Measurements from ENCODE around the gene FGB.
"Not testable (repeated sequence)": the region's sequence is repeated elsewhere in the genome, so short reads cannot be mapped to it uniquely, and the experiment has no call there.

Gene FGB

DNA sequence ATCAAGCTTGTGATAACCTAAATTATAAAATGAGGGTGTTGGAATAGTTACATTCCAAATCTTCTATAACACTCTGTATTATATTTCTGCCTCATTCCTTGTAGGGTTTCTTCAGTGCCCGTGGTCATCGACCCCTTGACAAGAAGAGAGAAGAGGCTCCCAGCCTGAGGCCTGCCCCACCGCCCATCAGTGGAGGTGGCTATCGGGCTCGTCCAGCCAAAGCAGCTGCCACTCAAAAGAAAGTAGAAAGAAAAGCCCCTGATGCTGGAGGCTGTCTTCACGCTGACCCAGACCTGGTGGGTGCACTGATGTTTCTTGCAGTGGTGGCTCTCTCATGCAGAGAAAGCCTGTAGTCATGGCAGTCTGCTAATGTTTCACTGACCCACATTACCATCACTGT lies 2.9 kb downstream of the FGB start:
- no peak for DNase-seq (ENCODE audit: low spot score)

GRCh38 chr4:154566639-154567204 lies 3.9 kb downstream of the FGB start:
- no peak for DNase-seq (ENCODE audit: low spot score)

DNA sequence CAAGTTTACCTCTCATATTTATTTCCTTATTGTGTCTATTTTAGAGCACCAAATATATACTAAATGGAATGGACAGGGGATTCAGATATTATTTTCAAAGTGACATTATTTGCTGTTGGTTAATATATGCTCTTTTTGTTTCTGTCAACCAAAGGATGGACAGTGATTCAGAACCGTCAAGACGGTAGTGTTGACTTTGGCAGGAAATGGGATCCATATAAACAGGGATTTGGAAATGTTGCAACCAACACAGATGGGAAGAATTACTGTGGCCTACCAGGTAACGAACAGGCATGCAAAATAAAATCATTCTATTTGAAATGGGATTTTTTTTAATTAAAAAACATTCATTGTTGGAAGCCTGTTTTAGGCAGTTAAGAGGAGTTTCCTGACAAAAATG lies 6.2 kb downstream of the FGB start:
- DNase-seq (ENCODE audit: low spot score) = no peak

- no peak for DNase-seq (ENCODE audit: low spot score)
Observed at GRCh38 chr4:154569584-154569983, 6.8 kb downstream of the FGB start.

DNA sequence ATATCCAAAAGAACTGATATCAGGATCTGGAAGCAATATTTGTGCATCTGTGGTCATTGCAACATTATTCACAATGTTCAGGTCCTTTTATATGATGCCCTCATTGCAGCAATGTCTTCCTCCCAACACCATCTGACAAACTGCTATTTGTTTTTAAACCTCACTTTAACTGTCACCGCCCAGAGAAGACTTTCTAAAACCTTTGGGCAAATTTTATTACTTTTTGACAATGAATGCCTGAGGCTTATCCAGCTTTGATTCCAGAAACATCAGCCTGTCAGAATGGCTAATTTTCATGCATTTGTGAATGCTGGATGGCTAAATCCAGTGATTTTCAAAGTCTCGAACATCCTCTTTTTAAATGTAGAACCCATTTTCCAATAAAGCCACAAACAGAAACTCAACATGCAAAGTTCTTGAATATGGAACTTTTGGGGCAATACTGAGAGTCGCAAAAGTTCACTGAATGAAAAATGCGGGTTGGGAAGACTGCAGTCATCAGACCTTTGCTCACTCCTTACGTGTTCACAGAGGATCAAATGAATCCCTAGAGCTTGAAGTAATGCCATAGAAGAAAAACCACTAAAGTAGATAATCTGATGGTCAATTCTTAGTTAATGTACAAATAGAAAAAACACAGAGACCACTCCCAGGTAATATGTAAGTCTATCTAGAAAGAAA lies 10.5 kb downstream of the FGB start:
- no peak for DNase-seq (ENCODE audit: low spot score)

DNA sequence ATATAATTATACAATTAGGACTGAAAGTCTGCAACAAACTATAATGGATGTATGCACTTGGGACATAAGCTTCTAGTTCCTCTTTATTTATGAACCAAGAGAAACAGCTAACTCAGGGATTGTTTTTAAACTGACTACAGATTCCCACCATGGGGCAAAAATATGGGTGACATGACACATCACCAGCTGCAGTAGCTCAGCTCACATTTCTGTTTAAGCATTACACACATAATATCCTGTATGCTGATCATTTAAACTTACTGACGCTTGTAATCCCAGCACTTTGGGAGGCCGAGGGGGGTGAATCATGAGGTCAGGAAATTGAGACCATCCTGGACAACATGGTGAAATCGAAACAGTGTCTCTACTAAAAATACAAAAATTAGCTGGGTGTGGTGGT lies 11.5 kb downstream of the FGB start:
- DNase-seq (ENCODE audit: low spot score) = no peak

- no peak for DNase-seq (ENCODE audit: low spot score)
Observed at GRCh38 chr4:154577324-154577723, 14.5 kb downstream of the FGB start.

DNA sequence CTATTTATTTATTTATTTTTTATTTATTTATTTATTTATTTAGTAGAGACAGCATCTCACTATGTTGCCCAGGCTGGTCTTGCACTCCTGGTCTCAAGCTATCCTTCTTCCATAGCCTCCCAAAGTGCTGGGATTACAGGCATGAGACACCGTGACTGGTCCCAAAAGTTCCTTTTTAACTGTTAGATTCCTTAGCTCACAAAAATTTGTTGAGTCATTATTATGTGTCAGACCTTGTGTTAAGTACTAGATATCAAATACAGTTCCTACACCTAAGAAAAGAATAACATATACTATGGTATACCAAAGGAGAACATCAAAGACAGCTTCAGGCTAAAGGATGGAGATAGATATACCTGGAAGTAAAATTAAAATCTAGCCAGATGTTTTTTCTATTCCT lies 16.1 kb downstream of the FGB start:
- DNase-seq (ENCODE audit: low spot score) = no peak

- DNase-seq (ENCODE audit: low spot score) = no peak
Observed at GRCh38 chr4:154579927-154580326, 17.1 kb downstream of the FGB start.

DNA sequence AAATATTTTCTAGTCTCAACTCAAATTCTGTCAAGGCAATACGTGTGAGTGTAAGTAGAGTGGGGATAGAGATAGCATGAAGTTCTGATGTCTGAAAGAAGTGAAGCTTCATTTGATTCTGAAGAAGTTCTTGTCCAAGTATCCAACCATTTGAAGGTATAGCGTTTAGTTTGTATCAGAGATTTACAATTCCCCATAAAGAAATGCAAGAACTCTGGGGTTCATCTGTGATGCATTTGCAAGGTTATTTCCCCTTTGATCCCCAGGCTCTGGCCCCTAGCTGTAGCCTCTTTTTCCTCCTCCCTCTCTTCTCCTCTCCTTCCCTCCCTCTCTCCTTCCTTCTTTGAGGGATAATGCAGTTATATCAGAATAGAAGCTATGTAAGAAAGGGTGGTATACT lies 19.9 kb downstream of the FGB start:
- DNase-seq (ENCODE audit: low spot score) = no peak

GRCh38 chr4:154583230-154583629 lies 20.4 kb downstream of the FGB start:
- no peak for DNase-seq (ENCODE audit: low spot score)

DNA sequence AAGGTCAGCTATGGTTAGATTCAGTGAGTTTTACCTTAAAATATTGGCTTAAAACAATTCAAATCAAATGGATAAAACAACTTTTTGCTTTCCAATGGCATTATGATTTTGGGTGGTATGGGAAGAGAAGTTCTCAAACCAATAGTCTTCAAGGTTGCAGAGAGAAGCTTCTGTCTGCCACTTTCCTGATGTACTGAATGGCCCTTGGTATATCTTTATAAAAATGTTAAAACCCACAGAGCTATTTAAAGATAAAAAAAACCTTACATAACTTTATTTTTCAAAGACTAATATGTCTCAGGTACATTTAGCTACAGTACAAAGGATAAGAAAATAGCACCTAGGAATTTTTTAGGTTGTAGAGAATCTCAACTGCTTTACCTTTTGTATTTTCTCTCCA lies 20.9 kb downstream of the FGB start:
- no peak for DNase-seq (ENCODE audit: low spot score)

DNA sequence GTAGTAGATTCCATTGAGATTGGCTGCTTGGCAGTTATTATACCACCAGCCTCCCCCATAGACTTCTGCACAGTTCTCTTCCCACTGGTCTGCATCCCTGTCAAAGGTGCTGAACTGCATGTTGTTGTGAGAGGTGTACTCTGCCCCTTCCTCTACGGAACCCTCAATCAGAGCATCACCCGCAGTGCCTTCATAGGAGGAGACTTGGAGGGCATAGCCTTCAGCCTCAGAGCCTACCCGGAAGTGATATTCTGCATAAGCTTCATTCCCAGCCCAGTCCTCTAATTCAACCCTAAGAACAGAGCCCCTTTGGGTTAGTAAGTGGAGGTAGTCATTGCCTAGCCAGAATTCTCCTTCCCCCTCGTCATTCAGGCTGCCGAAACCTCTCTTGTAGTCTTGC lies 21.4 kb downstream of the FGB start:
- DNase-seq (ENCODE audit: low spot score) = peak; percentile 0

DNA sequence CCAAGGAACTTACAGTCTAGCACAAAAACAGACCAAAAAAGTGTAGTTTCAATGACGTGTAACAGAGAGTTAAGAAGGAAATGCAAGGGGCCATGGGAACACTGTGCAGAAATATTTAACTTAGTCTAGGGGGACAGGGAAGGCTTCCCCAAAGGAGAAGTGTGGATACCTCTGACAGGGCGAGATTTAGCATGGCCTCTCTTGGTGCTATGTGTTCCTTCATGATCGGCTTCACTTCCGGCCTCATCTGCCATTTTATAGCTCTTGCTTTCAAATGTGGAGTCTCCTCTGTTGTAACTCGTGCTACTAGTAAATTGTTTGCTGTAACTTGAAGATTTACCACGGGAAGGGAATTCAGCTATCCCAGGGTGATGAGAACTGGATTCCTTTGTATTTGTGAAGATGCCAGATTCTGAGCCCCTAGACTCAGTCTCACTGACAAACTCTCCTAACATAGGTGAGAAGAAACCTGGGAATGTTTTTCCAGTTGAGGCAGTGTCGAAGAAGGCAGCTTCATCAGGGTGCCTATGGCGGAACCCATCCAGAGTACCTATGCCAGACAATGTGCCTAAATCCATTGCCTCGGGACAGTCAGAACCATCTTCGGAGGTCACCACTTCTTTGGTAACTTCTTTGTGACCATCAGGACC lies 22.7 kb downstream of the FGB start:
- no peak for DNase-seq (ENCODE audit: low spot score)

DNA sequence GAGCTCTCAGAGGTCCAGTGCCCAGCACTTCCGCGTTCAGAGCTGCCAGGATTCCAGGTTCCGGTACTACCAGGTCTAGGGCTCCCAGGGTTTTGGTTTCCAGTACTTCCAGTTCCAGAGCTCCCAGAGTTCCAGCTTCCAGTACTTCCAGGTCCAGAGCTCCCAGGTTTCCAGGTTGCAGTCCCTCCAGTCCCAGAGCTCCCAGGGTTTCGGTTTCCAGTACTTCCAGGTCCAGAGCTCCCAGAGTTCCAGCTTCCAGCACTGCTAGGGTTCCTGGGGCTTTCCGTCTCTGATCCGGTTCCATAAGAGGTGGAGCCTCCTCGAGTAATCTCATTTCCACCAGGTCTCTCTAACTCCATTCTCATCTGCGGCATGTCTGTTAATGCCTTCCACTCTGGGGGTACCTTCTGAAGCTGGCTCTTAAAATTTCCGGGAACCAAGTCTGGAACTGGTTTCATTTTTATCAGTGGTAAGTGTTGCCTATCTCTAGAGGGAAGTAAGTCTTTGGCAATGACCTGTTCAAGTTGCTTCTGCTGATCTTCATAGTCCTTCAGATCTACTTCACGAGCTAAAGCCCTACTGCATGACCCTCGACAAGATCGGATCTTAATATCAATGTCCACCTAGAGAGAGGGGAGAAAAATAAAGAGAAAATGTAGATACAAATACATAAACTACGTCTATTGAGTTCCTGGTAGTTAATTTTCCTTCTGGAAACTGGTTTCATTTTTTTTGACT lies 23.7 kb downstream of the FGB start:
- DNase-seq (ENCODE audit: low spot score) = no peak

DNA sequence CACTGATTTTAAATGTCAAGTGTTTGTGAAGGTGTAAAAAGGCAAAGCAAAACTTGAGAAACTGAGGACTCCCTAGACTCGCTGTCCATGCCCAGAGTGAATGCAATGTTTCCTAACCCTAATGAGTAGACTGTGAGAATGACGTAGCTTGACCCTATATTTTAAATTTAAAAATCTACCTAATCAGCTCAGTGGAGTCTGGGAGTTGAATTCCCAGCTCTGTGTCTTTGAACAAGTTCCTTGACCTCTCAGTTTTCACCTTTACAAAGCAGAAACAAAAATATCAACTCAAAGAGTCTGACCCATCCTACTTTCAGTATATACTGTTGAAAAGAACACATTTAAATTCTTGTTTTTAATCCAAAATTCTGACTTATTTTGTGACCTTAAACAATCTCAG lies 25.4 kb downstream of the FGB start:
- no peak for DNase-seq (ENCODE audit: low spot score)

DNA sequence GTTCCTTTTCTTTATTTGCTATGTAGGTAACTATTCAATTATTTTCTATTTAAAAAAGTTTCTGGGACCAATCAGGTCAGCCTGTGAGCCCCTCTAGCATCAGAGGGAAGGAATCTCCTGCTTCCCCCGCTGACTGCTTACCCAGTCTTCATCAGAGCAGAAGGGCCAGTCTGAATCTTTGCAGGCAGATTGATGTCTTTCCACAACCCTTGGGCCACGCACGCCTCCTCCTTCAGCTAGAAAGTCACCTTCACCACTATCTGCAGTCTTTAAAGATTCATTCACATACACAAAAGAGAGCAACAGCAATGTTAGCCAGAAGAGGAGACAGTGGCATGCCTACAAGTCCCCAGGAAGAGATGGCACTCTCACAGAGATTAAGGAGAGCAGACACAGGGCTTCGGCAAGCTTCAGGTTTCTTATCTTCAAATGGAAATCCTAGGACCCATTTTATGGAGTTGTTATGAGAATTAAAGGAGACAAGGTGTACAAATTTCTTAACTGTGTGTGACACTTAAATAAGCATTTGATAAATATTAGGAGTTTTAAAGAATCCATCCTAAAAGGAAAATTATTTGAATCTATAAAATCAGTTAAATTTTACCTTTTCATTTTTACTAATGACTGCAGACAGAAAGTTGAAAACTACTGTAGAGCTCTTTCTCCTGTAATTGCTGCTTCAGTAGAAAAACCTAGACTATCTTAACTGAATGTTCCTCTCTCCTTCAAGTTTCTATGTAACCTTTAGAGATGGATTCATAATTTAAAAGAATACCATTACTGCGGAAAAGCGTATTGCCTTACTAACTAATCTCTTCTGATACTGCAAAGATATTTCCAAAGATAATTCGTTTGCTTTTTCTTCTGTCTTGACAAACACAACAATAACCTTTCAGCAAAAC lies 26.7 kb downstream of the FGB start:
- no peak for DNase-seq (ENCODE audit: low spot score)

GRCh38 chr4:154590329-154591006 lies 27.7 kb downstream of the FGB start, which contains the start of gene FGA:
TSS of gene FGA (minus strand) at chr4:154590742. CDS start at chr4:154590687, 55 bp downstream.
- no peak for DNase-seq (ENCODE audit: low spot score)

DNA sequence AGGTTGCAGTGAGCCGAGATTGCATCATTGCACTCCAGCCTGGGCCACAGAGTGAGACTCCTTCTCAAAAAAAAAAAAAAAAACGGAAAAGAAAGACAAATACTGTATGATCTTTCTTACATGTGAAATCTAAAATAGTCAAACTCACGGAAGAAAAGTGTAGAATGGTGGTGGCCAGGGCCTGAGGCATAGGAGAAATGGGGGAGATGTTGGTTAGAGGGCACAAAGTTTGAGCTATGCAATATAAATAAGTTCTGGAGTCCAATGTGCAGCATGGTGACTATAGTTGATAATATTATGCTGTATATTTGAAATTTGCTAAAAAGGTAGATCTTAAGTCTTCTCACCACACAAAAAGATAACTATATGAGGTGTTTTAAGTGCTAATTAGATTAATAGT lies 29.1 kb downstream of the FGB start:
- no peak for DNase-seq (ENCODE audit: low spot score)

DNA sequence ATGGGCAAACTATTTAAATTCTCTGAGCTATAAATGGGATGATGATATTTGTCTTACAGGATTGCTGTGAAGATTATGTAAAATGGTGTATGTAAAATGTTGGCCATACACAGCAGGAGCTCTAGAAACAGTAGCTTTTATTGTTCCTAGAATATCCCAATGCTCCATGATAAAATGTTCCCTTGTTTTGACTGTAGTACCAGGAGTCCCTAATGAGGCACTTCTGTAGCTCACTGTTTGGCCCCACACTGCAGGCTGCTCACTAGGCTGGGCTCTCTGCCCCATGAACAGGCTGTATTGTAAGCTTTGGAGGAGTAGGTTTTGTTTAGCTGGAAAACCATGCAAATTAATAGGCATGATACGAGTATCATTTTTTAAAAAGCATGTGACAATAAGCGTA lies 31.1 kb downstream of the FGB start:
- DNase-seq (ENCODE audit: low spot score) = no peak

DNA sequence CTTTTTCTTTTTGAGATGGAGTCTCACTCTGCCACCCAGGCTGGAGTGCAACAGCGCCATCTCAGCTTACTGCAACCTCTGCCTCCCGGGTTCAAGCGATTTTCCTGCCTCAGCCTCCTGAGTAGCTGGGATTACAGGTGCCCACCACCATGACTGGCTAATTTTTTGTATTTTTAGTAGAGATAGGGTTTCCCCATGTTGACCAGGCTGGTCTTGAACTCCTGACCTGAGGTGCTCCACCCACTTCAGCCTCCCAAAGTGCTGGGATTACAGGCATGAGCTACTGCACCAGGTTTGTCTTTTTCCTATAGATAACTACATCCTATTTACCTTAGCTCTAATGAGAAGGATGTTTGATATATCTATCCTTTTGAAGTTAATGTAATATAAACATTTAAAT lies 31.5 kb downstream of the FGB start:
- DNase-seq (ENCODE audit: low spot score) = not testable (repeated sequence)

All from SK-N-DZ (cell line).